Body of pancreas (tissue), 4 donors: ENCODE results near the gene ULK4. TPM values are rescaled to one million over a fixed set of nuclear protein-coding genes. Genes with fewer than 3 reads are reported as not detected.

Experiments used
- ATAC-seq: fragments of 150-250 bp; one replicate; pipeline ENCODE4 v1.9.1; 2016
- DNase-seq, 4 donors: peaks; one replicate each; pipeline ENCODE4 v3.0.0-alpha.2; 2019
- H3K27ac ChIP-seq, 4 donors: fragments of 200-600 bp; sonication (generic); 1 replicate in 3 of 4; 2 replicates in 1 of 4; pipeline versions ENCODE4 v1.5.1 to v1.6.1; 2016 to 2019; ENCODE audit warnings: mild to moderate bottlenecking in 1 of 4, mixed read lengths in 1 of 4, moderate library complexity in 1 of 4
- H3K27me3 ChIP-seq, 2 donors: fragments of 200-600 bp; sonication (generic); one replicate each; pipeline ENCODE4 v1.6.0; 2016; ENCODE audit warnings: mild to moderate bottlenecking in 1 of 2
- H3K36me3 ChIP-seq, 2 donors: fragments of 200-600 bp; sonication (generic); replicated peaks in 1 of 2; 2 replicates each; pipeline ENCODE4 v1.5.1; 2016; ENCODE audit warnings: low read depth in 2 of 2; ENCODE audit not compliant: insufficient read depth in 1 of 2
- H3K4me1 ChIP-seq: fragments of 200-600 bp; sonication (generic); one replicate; pipeline ENCODE4 v1.6.0; 2016
- H3K4me3 ChIP-seq, 2 donors: fragments of 200-600 bp; sonication (generic); 1 replicate in 1 of 2; 2 replicates in 1 of 2; pipeline ENCODE4 v1.5.1; 2016 to 2019
- H3K9me3 ChIP-seq, 3 donors: fragments of 200-600 bp; sonication (generic); 1 replicate in 2 of 3; 2 replicates in 1 of 3; pipeline ENCODE4 v1.5.1; 2016
- CTCF ChIP-seq, 7 experiments: fragments of 450-650 bp in 4 of 7; fragments of 200-600 bp in 3 of 7; sonication (generic) in 3 of 7; IDR thresholded peaks; one replicate each; pipeline ENCODE4 v1.5.1; 2016 to 2019; ENCODE audit warnings: antibody characterized with exemption in 7 of 7
- POLR2A ChIP-seq, 3 donors: fragments of 450-650 bp; IDR thresholded peaks; one replicate each; pipeline ENCODE4 v1.6.1; 2016; ENCODE audit warnings: antibody characterized with exemption in 3 of 3, mild to moderate bottlenecking in 2 of 3
- WGBS, 2 donors: methylation state at CpG; one replicate each; pipeline ENCODE4 v1.1.5; 2017; 5-methylcytosine and 5-hydroxymethylcytosine counted together
- intact Hi-C: fragments of 100-400 bp; cut with DNase I; formaldehyde crosslinking; loops from one replicate; pipeline ENCODE4 v1.15.1; 2023
- total RNA-seq, 2 donors: library from RNA; depleted of rRNA; stranded (reverse); fragments of >200 nt; gene quantifications; one replicate each; pipeline ENCODE4 v1.1.0, GENCODE V29; 2016

ULK4 gene
- total RNA-seq, 2 donors from 2014 or later = 7.3 to 12.5 TPM

GRCh38 chr3:41915353-41915752 lies 46.5 kb downstream of the ULK4 start:
- 90 to 91% methylated on average over 1 of the region's 1 CpG for WGBS, 2 donors
- Histone ChIP-seq H3K4me3 (no peak overlapping the region), H3K27me3 (no peaks in the 10 kb centered on the region), H3K36me3 (no peaks in the 10 kb centered on the region), H3K27ac (no peak overlapping the region), H3K4me1 (no peaks in the 10 kb centered on the region), H3K9me3 (no peaks in the 10 kb centered on the region)
- DNase-seq (no peak), ATAC-seq (no peak)
- TF ChIP-seq CTCF (IDR thresholded peaks at IDR 0.05) = no peak
- TF ChIP-seq POLR2A (IDR thresholded peaks at IDR 0.05) = no peak
- intact Hi-C loops = no loop called here

GRCh38 chr3:41912280-41912679 lies 49.6 kb downstream of the ULK4 start:
- intact Hi-C loops = no loop called here
- Histone ChIP-seq H3K36me3 (no peaks in the 10 kb centered on the region), H3K4me1 (no peaks in the 10 kb centered on the region), H3K4me3 (no peak overlapping the region), H3K9me3 (no peaks in the 10 kb centered on the region), H3K27ac (no peak overlapping the region), H3K27me3 (no peaks in the 10 kb centered on the region)
- no peak for DNase-seq
- WGBS, 2 donors = 82 to 92% methylated on average over 1 of the region's 1 CpG
- ATAC-seq = no peak
- no peak for TF ChIP-seq CTCF (IDR thresholded peaks at IDR 0.05)
- no peak for TF ChIP-seq POLR2A (IDR thresholded peaks at IDR 0.05)

- intact Hi-C loops = loop anchor here (10.0 kb wide), 1 partner anchor 287 kb away; no protein-coding TSS in a partner anchor
- 90 to 91% methylated on average over 3 of the region's 3 CpGs for WGBS, 2 donors
- no peak for TF ChIP-seq POLR2A (IDR thresholded peaks at IDR 0.05)
- TF ChIP-seq CTCF (IDR thresholded peaks at IDR 0.05) = no peak
- Histone ChIP-seq H3K4me1 (no peaks in the 10 kb centered on the region), H3K36me3 (no peaks in the 10 kb centered on the region), H3K9me3 (no peaks in the 10 kb centered on the region), H3K27me3 (no peaks in the 10 kb centered on the region), H3K4me3 (no peak overlapping the region), H3K27ac (no peak overlapping the region)
- no peak for DNase-seq
- no peak for ATAC-seq
Observed at GRCh38 chr3:41907330-41908073, 54.4 kb downstream of the ULK4 start.

GRCh38 chr3:41900265-41900664 lies 61.6 kb downstream of the ULK4 start:
- Histone ChIP-seq H3K4me1 (no peaks in the 10 kb centered on the region), H3K27ac (no peak overlapping the region), H3K36me3 (no peaks in the 10 kb centered on the region), H3K27me3 (no peaks in the 10 kb centered on the region), H3K9me3 (no peaks in the 10 kb centered on the region), H3K4me3 (no peak overlapping the region)
- DNase-seq (no peak), ATAC-seq (no peak)
- intact Hi-C loops = loop anchor here (10.0 kb wide), 1 partner anchor 295 kb away; no protein-coding TSS in a partner anchor
- 58 to 86% methylated on average over 2 of the region's 2 CpGs for WGBS, 2 donors
- TF ChIP-seq CTCF (IDR thresholded peaks at IDR 0.05) = no peak
- no peak for TF ChIP-seq POLR2A (IDR thresholded peaks at IDR 0.05)

- TF ChIP-seq CTCF (IDR thresholded peaks at IDR 0.05) = no peak
- no peak for TF ChIP-seq POLR2A (IDR thresholded peaks at IDR 0.05)
- Histone ChIP-seq H3K4me1 (no peaks in the 10 kb centered on the region), H3K4me3 (no peak overlapping the region), H3K9me3 (no peaks in the 10 kb centered on the region), H3K36me3 (no peaks in the 10 kb centered on the region), H3K27me3 (no peaks in the 10 kb centered on the region), H3K27ac (no peak overlapping the region)
- WGBS, 2 donors = 70 to 76% methylated on average over 2 of the region's 2 CpGs
- ATAC-seq (no peak), DNase-seq (no peak)
- intact Hi-C loops = loop anchor here (5.0 kb wide), 1 partner anchor 199 kb away; no protein-coding TSS in a partner anchor
Observed at GRCh38 chr3:41898631-41899030, 63.3 kb downstream of the ULK4 start.
